ENCODE data around the gene PHLDA1.
"Not testable (repeated sequence)": the region's sequence is repeated elsewhere in the genome, so short reads cannot be mapped to it uniquely, and the experiment has no call there.

DNA sequence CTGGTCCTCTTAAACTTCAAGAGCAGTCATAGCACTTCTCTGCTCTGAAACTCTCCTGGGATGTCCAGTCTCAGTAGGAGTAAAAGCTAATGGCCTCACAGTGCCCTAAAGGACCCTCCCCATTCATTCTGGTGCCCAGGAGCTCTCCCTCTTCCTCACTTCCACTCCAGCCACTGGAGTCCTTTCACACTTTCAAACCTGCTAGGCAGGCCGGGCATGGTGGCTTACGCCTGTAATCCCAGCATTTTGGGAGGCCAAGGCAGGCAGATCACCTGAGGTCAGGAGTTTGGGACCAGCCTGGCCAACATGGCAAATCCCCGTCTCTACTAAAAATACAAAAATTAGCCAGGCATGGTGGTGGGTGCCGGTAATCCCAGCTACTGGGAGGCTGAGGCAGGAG lies 47.7 kb downstream of the PHLDA1 start:
- TF ChIP-seq CHD2 (IDR thresholded peaks at IDR 0.05; ENCODE audit: borderline replicate concordance, low read depth, low read length); ZNF687 (IDR thresholded peaks at IDR 0.05); SIX5 (IDR thresholded peaks at IDR 0.05; ENCODE audit: low read depth, low read length, severe bottlenecking); BCLAF1 (IDR thresholded peaks at IDR 0.05); BCL3 (IDR thresholded peaks at IDR 0.05; ENCODE audit: borderline replicate concordance, insufficient read depth, low read depth, low read length, poor library complexity, severe bottlenecking); CTCF (IDR thresholded peaks at IDR 0.05 in 2 of 3, conservative IDR thresholded peaks at IDR 0.05 in 1 of 3; ENCODE audit: control insufficient read depth in 2 of 3, extremely low read depth in 1 of 3, insufficient read depth in 1 of 3, low read depth in 3 of 3, low read length in 3 of 3): not testable (repeated sequence)
- TF ChIP-seq, protein P1, sequence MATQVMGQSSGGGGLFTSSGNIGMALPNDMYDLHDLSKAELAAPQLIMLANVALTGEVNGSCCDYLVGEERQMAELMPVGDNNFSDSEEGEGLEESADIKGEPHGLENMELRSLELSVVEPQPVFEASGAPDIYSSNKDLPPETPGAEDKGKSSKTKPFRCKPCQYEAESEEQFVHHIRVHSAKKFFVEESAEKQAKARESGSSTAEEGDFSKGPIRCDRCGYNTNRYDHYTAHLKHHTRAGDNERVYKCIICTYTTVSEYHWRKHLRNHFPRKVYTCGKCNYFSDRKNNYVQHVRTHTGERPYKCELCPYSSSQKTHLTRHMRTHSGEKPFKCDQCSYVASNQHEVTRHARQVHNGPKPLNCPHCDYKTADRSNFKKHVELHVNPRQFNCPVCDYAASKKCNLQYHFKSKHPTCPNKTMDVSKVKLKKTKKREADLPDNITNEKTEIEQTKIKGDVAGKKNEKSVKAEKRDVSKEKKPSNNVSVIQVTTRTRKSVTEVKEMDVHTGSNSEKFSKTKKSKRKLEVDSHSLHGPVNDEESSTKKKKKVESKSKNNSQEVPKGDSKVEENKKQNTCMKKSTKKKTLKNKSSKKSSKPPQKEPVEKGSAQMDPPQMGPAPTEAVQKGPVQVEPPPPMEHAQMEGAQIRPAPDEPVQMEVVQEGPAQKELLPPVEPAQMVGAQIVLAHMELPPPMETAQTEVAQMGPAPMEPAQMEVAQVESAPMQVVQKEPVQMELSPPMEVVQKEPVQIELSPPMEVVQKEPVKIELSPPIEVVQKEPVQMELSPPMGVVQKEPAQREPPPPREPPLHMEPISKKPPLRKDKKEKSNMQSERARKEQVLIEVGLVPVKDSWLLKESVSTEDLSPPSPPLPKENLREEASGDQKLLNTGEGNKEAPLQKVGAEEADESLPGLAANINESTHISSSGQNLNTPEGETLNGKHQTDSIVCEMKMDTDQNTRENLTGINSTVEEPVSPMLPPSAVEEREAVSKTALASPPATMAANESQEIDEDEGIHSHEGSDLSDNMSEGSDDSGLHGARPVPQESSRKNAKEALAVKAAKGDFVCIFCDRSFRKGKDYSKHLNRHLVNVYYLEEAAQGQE (IDR thresholded peaks at IDR 0.05; ENCODE audit: low read depth, low read length), result not testable (repeated sequence)
